Loucy (cell line): ENCODE measurements around the gene INPP4B.

Source experiments
- CTCF ChIP-seq: fragments of 200-600 bp; sonication (generic); conservative IDR thresholded peaks from 2 replicates; pipeline ENCODE4 v1.5.1; 2014; ENCODE audit warnings: mild to moderate bottlenecking, antibody characterized with exemption, low read length
- EZH2phosphoT487 ChIP-seq: fragments of 200-600 bp; IDR thresholded peaks from 2 replicates; pipeline ENCODE4 v1.6.1; 2018; ENCODE audit warnings: antibody characterized with exemption, mild to moderate bottlenecking, moderate library complexity, borderline replicate concordance

DNA sequence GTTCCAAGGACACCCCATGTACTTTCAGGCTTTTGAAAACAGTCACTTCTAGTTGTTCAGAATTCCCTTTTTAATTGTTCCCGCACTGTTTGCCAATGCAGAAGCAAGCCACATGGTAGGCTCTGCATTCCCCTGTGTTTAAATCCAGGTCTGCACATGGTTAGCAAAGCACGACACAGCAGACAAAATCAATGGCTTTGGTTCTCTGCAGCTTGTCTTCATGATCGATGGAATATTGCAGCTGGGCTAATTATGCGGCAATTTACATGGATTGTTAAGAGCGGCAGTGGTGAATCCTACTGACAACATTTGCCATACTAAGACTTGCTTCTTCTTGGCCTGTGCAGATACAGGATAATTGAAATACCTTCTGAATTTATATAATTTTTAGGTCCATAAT lies 20.6 kb upstream of the INPP4B start:
- TF ChIP-seq CTCF (no peak), EZH2phosphoT487 (no peak)
